ENCODE data around the gene PADI1.

The PADI1 gene

GRCh38 chr1:17188217-17188616, 16.7 kb upstream of the PADI1 start:
- no peak overlapping the region for H3K4me3 ChIP-seq (ENCODE audit: low read depth, low read length)
- in situ Hi-C loops (cut with HindIII; ENCODE audit: low sequenced_read_pairs), result no loop called here
- DNase-seq (ENCODE audit: low read depth, low spot score), result no peak
- TF ChIP-seq, protein P1, sequence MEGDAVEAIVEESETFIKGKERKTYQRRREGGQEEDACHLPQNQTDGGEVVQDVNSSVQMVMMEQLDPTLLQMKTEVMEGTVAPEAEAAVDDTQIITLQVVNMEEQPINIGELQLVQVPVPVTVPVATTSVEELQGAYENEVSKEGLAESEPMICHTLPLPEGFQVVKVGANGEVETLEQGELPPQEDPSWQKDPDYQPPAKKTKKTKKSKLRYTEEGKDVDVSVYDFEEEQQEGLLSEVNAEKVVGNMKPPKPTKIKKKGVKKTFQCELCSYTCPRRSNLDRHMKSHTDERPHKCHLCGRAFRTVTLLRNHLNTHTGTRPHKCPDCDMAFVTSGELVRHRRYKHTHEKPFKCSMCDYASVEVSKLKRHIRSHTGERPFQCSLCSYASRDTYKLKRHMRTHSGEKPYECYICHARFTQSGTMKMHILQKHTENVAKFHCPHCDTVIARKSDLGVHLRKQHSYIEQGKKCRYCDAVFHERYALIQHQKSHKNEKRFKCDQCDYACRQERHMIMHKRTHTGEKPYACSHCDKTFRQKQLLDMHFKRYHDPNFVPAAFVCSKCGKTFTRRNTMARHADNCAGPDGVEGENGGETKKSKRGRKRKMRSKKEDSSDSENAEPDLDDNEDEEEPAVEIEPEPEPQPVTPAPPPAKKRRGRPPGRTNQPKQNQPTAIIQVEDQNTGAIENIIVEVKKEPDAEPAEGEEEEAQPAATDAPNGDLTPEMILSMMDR (IDR thresholded peaks at IDR 0.05; ENCODE audit: low read depth, low read length), result no peak

DNA sequence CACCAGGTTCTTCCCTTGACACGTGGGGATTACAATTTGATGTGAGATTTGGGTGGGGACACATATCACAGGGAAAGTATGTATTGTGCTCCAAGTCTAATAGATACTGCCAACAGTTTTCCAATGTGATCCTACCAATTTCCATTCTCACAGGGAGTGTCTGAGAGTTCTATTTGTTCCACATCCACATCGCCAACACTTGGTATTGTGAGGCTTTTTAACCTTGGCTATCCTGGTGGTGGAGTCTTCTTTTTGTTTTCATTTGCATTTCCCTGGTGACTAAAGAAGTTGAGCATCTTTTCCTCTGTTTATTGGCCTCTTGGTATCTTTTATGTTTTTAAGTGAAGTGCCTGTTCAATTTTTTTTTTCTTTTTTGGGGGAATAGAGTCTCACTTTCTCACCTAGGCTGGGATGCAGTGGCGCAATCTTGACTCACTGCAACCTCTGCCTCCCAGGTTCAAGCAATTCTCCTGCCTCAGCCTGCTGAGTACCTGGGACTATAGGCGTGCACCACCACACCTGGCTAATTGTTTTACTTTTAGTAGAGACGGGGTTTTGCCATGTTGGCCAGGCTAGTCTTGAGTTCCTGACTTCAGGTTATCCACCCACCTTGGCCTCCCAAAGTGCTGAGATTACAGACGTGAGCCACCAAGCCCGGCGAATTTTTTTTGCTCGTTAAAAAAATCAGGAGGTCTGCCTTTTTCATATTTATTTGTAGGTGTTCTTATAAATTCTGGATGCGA, 15.9 kb upstream of the PADI1 start:
- DNase-seq (ENCODE audit: low read depth, low spot score), result no peak
- no peak overlapping the region for H3K4me3 ChIP-seq (ENCODE audit: low read depth, low read length)
- in situ Hi-C loops (cut with HindIII; ENCODE audit: low sequenced_read_pairs), result no loop called here
- TF ChIP-seq, protein P1 (IDR thresholded peaks at IDR 0.05; ENCODE audit: low read depth, low read length), result no peak

DNA sequence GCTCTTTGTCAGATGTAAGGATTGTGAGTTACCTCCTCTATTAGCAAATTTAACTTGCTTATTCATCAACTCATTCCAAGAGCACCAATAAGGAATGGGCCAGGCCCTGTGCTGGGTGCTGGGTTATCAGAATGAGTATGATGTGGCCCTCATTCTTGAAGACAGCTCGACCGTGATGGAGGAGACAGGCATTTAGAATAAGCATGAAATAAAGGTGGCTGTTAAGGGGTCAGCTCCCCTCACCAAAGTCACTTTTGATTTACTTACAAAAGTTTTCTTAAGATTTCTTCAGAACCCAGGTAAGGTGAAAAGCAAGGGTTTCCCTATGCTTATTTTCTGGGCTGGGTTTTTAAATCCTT, 15.3 kb upstream of the PADI1 start:
- H3K4me3 ChIP-seq (ENCODE audit: low read depth, low read length), result no peak overlapping the region
- TF ChIP-seq, protein P1 (IDR thresholded peaks at IDR 0.05; ENCODE audit: low read depth, low read length), result no peak
- in situ Hi-C loops (cut with HindIII; ENCODE audit: low sequenced_read_pairs), result no loop called here
- DNase-seq (ENCODE audit: low read depth, low spot score), result no peak

- in situ Hi-C loops (cut with HindIII; ENCODE audit: low sequenced_read_pairs), result no loop called here
- no peak overlapping the region for H3K4me3 ChIP-seq (ENCODE audit: low read depth, low read length)
- DNase-seq (ENCODE audit: low read depth, low spot score), result peak; percentile 96
- TF ChIP-seq, protein P1 (IDR thresholded peaks at IDR 0.05; ENCODE audit: low read depth, low read length), result no peak
Observed at GRCh38 chr1:17190010-17190995, 14.6 kb upstream of the PADI1 start.

DNA sequence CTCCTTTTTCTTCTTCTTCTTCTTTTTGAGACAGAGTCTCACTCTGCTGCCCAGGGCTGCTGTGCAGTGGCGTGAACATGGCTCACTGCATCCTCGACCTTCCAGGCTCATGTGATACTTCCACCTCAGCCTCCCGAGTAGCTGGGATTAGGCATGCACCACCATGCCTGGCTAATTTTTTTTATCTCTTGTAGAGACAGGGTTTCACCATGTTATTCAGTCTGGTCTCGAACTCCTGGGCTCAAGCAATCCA, 13.0 kb upstream of the PADI1 start:
- no peak for DNase-seq (ENCODE audit: low read depth, low spot score)
- TF ChIP-seq, protein P1 (IDR thresholded peaks at IDR 0.05; ENCODE audit: low read depth, low read length), result no peak
- in situ Hi-C loops (cut with HindIII; ENCODE audit: low sequenced_read_pairs), result no loop called here
- H3K4me3 ChIP-seq (ENCODE audit: low read depth, low read length), result no peak overlapping the region

DNA sequence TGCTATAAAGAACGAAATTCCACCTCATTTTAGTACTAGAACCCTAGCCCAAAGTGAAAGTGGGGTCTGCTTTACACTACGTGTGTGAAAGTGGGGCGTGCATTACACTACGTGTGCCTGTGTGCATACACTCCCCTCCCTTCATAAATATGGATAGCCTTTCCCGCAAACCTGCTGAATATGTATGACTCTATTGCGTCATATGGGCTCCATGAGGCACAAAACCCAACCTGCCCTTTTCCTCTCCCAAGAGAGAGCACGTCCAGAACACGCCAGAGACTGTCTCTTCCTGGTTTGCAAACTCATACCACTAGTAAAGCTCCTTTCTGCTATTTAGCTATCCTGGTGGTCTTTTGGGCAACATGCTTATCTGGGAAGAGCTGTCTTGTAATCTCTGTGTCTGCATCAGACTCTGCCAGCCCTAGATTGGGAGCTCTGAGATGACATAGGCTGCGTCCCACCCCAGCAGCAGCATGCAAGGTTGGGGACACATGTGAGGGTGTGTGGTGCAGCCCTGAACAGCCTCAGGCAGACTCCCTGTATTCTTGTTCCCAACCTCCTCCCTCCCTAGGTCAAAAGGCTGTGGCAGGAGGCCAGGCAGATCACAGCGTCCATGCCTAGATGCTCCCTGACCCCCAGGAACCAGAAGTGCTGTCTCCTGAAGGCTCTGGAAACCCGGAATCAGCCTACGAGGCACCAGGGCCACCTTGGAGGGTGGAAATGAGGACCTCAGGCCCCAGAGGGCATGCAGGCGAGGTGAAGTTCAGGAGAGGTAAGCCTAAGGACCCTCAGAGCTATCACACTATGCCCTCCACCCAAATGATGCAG, 12.3 kb upstream of the PADI1 start:
- TF ChIP-seq, protein P1 (IDR thresholded peaks at IDR 0.05; ENCODE audit: low read depth, low read length), result no peak
- peak; percentile 30 for DNase-seq (ENCODE audit: low read depth, low spot score)
- in situ Hi-C loops (cut with HindIII; ENCODE audit: low sequenced_read_pairs), result no loop called here
- no peak overlapping the region for H3K4me3 ChIP-seq (ENCODE audit: low read depth, low read length)

Measured in astrocyte of the spinal cord (primary cell).